ENCODE data around the gene SAMHD1. TPM values are rescaled to one million over a fixed set of nuclear protein-coding genes. Genes with fewer than 3 reads are reported as not detected.

SAMHD1 gene
- total RNA-seq, 1 donor from 2014 or later = 80.2 TPM

DNA sequence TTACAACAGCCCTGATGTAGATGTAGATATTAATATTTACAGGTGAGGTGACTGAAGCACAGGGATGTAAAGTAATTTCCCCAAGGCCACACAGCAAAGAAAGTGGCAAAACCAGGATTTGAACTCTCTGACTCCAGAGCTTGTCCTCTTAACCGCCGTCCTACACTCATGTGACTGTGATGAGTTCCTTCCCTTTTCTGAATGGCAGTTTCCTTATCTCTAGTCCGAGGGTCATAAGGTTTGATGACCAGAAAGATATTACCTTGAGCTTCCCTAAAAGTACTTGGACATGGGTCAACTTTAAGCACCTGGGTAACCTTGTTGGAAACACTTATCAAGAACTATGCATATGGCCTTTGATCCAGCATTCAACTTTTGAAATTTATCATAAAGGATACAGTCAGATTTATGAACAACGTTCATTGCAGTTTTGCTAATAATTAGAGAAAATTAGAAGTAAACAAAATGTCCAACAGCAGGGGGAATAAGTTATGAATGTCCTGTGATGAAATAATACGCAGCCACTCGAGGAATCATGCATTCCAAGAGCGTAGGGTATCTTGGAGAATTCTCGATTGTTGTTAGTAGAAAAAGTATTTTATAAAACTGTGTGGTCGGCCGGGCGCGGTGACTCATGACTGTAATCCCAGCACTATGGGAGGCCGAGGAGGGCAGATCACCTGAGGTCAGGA is 77.9 kb downstream of the SAMHD1 start:
- DNase-seq (ENCODE audit: low spot score) = no peak

- no peak for DNase-seq (ENCODE audit: low spot score)
Measured at GRCh38 chr20:36872852-36873251, 78.7 kb downstream of the SAMHD1 start.

DNA sequence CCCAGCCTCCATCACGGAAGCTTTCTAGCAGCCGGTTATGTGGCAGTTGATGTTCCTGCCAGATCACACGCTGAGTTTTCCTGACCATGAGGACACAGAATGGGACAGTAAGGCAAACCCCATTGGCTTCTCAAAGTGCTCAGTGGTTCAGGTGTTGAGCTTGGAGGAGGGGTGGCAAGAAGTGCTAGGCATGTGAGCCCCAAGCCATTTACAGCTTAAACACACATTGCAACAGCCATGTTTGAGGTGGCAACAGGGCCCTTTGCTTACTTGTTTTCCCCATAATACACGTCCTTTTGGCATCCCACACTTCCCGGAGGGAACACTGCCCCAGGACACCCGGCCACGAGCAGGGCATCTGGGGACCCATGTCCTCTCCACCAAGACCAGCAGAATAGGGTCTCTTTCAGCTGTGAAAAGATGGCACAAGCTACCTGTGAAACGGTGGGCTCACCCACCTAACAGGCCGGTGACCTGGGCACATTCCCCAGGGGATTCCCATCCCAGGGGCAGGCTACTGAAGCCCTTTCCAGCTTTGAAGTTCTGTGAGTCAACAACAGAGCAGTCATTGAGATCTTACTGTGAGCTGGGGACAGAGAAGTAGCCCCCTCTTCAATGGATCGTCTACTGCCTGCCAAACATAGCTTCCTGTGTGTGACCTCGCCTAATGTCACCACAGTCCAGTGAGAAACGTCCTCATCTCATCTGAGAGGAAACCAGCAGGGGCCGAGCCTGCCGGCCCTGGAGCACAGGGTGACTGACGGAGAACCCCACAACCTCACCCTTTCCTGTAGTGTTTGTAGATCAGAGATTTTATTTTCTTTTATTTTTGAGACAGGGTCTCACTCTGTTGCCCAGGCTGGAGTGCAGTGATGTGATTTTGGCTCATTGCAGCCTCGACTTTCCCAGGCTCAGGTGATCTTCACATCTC is 79.6 kb downstream of the SAMHD1 start:
- DNase-seq (ENCODE audit: low spot score) = no peak

- no peak for DNase-seq (ENCODE audit: low spot score)
Measured at GRCh38 chr20:36866681-36867495, 84.6 kb downstream of the SAMHD1 start.

GRCh38 chr20:36866164-36866563 is 85.3 kb downstream of the SAMHD1 start:
- no peak for DNase-seq (ENCODE audit: low spot score)

DNA sequence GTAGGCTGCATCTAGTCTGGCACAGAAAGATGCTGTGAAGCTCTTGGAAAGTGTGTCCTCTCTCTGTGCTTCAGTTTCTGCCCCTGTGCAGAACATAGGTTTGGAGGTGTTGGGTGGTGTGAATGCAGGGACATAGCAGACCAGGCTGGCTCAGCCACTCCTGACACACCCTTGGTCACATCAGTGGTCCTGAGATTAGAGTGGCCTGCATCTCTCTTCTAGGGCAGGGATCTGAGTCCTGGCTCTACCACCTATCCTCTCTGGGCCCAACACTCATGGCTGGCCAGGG is 85.7 kb downstream of the SAMHD1 start:
- DNase-seq (ENCODE audit: low spot score) = no peak

GRCh38 chr20:36865076-36865860 is 86.2 kb downstream of the SAMHD1 start:
- DNase-seq (ENCODE audit: low spot score) = no peak

DNA sequence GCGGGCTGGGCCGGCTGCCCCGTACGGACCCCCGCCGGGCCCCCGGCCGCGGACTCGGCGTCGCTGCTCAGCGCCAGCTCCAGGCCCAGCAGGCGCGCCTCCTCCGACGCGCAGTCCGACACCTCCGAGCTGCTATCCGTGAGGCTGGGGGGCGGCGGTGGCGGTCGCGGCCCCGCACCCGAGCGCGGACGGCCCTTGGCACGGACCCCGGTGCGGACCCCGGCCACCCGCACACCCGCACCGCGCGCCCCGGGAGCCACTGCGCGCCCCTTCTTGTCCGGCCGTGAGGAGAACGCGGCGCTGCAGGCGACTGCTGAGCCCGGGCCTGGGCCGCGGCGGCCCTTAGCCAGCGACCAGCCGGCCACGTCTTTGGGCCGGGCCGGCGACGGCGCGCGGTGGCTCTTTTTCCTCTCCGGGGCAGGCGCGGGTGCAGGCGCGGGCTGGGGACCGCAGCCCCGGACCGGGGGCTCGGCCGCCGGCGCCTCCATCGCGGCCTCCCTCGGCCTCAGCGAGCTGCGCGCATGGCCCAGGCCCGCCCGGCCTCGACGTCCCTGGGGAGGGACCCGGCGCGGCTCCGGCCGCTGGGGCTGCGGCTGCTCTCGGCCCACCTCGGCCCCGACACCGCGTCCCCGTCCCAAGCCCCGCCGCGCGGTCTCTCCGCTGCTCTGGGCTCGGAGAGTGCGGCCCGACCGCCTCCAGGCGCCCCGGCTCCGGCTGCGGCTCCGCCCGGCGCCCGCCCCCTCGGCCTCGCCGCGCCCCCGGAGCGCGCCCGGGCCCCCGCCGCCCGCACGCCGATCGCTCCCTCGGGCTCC is 88.4 kb downstream of the SAMHD1 start:
- DNase-seq (ENCODE audit: low spot score) = peak; percentile 35

DNA sequence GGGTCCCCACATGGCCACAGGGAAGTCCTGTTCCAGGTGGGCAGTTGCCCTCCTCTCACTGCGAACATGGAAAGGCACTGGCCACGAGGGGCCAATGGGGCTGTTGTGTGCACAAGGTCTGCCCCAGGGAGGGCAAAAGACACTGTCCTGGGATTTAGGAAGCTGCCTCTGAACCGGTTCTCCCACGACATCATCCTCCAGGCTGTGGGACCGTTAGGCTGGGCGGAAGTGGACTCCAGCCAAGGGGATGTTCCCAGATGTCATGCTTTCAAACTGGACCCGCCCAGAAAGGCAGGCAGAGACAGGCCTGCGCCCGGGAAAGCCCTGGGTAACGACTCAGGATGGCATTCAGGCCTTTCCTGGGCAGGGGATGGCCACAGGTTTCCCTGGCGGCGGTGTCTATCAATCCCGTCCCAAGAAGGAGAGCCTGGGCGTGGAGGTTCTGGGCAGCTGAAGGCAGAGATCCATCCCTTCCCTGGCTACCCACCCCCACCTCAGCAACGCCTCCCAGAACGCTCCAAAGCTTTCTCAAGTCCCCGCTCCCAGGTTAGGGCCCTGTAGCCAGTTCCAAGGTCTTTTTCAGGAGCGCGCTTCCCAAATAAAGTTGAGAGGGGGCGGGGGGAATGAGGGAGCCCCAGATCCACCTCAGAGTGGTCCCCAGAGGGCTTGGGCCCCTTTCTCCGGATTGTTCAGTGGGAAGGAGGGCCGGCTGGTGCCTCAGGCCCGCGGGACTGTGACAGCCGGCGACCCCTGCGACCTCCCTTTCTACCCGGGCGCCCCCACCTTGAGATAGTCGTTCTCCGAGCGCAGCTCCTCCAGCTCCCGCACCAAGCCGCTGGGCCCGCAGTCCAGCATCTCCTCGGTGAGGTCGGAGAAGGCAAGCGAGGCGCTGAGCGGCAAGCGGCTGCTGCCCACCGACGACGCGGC is 89.4 kb downstream of the SAMHD1 start:
- peak; percentile 83 for DNase-seq (ENCODE audit: low spot score)

- DNase-seq (ENCODE audit: low spot score) = no peak
Measured at GRCh38 chr20:36861625-36861874, 90.0 kb downstream of the SAMHD1 start.

DNA sequence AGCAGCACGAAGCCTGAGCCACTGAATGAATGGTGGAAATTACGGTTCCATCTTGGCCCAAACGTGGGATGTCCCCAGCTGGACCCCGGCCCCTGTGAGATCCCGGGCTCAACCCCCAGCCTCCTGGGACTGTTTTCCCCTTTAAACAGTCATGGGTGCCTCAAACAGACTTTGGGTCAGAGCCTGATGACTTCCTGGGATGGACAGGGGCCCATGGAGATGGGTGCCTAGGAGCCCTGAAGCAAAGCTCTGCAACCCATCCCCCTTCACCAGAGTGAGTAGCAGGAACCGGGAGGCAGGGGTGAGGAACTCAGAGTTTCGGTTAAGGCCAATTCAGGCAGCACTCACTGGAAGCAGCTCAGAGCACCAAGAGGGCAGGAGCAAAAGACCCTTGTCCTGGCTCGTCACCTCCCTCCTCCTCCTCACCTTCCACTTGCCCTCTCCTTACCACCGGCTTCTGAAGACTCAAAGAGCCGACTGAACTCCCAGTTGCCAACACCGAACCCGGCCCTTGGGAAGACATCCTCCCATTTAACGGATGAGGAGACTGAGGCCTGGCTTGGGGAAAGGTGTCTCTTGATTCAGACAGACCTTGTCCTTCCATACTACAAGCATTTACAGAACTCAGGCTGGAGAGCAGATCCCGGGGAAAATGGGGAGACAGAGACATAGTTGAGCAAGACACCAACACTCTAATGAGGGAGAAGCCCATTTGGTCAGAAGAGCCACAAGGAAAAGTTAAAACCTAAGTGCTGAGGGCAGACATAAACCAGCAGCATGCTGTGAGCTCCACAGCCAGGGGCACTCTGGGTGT is 90.5 kb downstream of the SAMHD1 start:
- no peak for DNase-seq (ENCODE audit: low spot score)

DNA sequence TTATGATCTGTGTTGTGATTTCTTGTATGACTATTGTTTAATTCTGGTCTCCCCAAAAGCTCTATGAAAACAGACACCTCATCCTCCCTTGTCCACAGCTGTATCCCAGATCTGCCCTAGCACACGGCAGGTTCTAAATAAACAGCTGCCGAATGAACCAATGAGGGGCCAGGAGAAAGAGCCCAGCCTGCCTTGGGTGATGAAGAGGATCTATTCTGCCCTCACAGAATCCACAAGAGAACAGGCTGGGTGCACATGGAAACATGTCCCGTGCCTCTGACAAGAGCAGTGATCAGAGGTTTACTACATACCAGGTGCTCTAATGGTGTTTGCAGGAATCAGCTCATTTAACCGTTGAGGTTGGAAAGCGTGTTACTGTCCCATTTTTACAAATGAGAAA is 91.2 kb downstream of the SAMHD1 start:
- DNase-seq (ENCODE audit: low spot score) = no peak

DNA sequence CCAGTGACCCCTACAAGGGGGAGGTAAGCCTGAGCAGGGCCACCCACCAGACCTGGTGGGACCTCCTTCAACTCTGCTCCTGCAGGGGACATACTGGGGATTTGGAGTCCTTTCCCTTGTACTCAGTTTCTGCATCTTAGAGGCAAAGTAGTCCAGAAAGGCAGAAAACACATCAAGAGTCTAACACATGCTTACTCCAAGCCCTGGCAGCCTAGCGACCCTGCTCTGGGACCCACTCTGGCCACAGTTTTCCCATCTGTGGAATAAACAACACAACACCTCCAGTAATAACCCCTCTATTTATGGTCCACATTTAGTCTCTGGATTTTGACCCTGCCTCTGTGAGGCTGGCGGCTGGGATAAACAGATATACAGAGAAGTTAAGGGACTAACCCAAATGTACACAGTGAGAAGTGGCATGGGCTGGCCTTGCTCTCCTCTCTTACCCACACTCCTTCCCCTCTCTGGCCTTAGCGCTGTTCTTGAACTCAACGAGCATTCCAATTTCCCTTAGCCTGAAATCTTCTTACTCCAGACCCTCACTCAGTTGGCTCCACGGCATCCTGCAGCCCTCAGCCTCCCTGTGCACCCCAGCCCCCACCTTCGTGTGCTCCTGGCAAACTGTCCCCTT is 91.7 kb downstream of the SAMHD1 start:
- no peak for DNase-seq (ENCODE audit: low spot score)

- no peak for DNase-seq (ENCODE audit: low spot score)
Measured at GRCh38 chr20:36859282-36859555, 92.3 kb downstream of the SAMHD1 start.

DNA sequence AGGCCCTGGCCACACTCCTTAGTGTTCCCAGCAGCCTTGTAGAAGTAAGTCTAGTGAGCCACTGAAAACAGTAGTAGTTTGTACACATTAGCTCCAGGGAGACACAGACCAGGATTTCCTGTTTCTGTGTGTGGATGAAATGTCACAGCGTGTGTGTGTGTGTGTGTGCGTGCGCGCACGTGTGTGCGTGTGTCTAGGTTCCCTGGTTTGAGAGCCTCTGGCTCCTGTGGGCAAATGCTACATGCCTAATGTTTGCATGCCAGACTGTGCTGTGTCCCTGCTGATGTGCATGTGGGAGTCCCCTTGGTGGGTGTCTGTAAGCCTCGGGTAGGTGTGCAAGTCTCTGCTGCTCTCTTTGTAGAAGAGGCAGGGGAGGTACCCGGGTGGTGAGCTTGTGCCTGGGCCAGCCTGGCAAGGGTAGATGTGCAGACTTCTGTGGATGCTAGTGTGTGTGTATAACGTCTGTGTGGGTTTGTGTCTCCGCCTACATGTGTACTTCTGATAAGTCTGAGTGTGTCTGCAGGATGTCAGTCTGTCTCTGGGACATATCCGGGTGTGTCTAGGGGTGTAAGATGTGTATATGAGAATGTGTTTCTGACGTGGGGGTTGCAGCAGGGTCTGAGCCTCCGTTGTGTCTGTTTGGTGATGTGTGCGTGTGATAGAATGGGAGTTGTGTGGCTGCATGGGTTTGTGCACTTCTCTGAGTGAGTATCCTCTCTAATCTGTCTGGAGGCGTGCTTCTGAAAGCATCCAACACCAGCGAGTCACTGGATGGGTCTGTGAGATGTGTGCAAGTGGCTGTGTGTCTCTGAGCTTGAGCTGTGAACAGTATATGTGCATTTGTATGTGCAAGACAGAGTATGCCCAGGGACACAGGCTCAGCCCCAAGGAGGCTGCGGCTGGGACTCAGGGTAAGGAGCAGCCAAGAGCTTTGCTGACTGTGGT is 94.5 kb downstream of the SAMHD1 start:
- DNase-seq (ENCODE audit: low spot score) = peak; percentile 58

DNA sequence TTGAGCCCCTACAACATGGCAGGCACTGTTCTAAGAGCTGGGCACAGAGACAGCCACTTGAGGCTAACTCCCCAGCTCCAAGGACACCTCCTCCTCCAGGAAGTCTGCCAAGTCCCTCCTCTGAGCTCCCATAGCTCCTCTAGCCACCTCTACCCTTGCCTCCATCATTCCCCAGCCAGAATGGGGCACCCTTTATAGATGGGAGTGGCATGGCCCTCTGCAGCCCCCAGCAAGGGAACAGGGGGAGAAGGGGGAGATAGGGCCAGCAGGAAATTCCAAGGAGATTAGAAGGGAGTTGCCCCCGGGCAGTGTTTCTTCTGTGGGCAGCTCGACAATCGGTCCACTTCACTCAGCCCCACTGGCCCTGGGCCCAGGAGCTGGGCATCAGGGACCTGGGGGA is 95.3 kb downstream of the SAMHD1 start:
- DNase-seq (ENCODE audit: low spot score) = no peak

- DNase-seq (ENCODE audit: low spot score) = no peak
Measured at GRCh38 chr20:36855241-36855657, 96.3 kb downstream of the SAMHD1 start.

Measured in mucosa of gallbladder (tissue), 1 donor.